Activated CD4-positive, alpha-beta T cell treated with anti-CD3 and anti-CD28 coated beads, Interleukin-2, amount 50 U/mL, for 24 hours (primary cell): ENCODE results near the gene PRSS33.

Source experiments
- DNase-seq, 2 donors: peaks; one replicate each; pipeline ENCODE4 v3.0.0-alpha.2; 2020; ENCODE audit warnings: low read depth in 1 of 2, low spot score in 1 of 2

The PRSS33 gene

GRCh38 chr16:2799205-2799858 lies 12.0 kb upstream of the PRSS33 start:
- no peak for DNase-seq

GRCh38 chr16:2798723-2799204 lies 11.4 kb upstream of the PRSS33 start:
- no peak for DNase-seq

GRCh38 chr16:2795395-2796143 lies 8.2 kb upstream of the PRSS33 start:
- no peak for DNase-seq

GRCh38 chr16:2792940-2793339 lies 5.6 kb upstream of the PRSS33 start:
- DNase-seq, result no peak

- DNase-seq, result no peak
These were observed 3.8 kb upstream of the PRSS33 start for GRCh38 chr16:2791174-2791573.

- no peak for DNase-seq
These were observed 3.3 kb upstream of the PRSS33 start for GRCh38 chr16:2790631-2791030.

- no peak for DNase-seq
These were observed 601 bp upstream of the PRSS33 start for GRCh38 chr16:2787961-2788360.

- DNase-seq, result no peak
These were observed 571 bp downstream of the PRSS33 start for GRCh38 chr16:2786826-2787151.

- DNase-seq, result no peak
These were observed 1.1 kb downstream of the PRSS33 start for GRCh38 chr16:2786061-2786825.

- DNase-seq, result no peak
These were observed 2.0 kb downstream of the PRSS33 start for GRCh38 chr16:2785101-2785991.

GRCh38 chr16:2784358-2785100 lies 2.8 kb downstream of the PRSS33 start:
- no peak for DNase-seq

GRCh38 chr16:2783581-2784357 lies 3.6 kb downstream of the PRSS33 start:
- no peak for DNase-seq

GRCh38 chr16:2782583-2783351 lies 4.6 kb downstream of the PRSS33 start:
- DNase-seq, result no peak

- no peak for DNase-seq
These were observed 7.1 kb downstream of the PRSS33 start for GRCh38 chr16:2779978-2780898.

GRCh38 chr16:2779151-2779920 lies 8.0 kb downstream of the PRSS33 start:
- DNase-seq, result no peak

- no peak for DNase-seq
These were observed 8.8 kb downstream of the PRSS33 start for GRCh38 chr16:2778630-2778958.
